Inflammatory macrophage (primary cell): ENCODE measurements around the gene CERS6.
"Not testable (repeated sequence)": the region's sequence is repeated elsewhere in the genome, so short reads cannot be mapped to it uniquely, and the experiment has no call there.

Experiments used
- DNase-seq, 2 donors: peaks; one replicate each; pipeline ENCODE4 v3.0.0-alpha.2; 2020 to 2022

The CERS6 gene

GRCh38 chr2:168649105-168649504 lies 193.0 kb downstream of the CERS6 start:
- peak; percentile 51 to 54 for DNase-seq

GRCh38 chr2:168649562-168649961 lies 193.5 kb downstream of the CERS6 start:
- no peak for DNase-seq

GRCh38 chr2:168650139-168650538 lies 194.1 kb downstream of the CERS6 start:
- no peak for DNase-seq

GRCh38 chr2:168650781-168651180 lies 194.7 kb downstream of the CERS6 start:
- DNase-seq, result peak; percentile 40 to 57

GRCh38 chr2:168652997-168653921 lies 197.2 kb downstream of the CERS6 start:
- no peak for DNase-seq

GRCh38 chr2:168654705-168655104 lies 198.6 kb downstream of the CERS6 start:
- no peak for DNase-seq

GRCh38 chr2:168655207-168655606 lies 199.1 kb downstream of the CERS6 start:
- no peak for DNase-seq

- not testable (repeated sequence) for DNase-seq
Observed at GRCh38 chr2:168657378-168657777, 201.3 kb downstream of the CERS6 start.

- DNase-seq, result no peak
Observed at GRCh38 chr2:168658706-168659105, 202.6 kb downstream of the CERS6 start.

- DNase-seq, result no peak
Observed at GRCh38 chr2:168660870-168661862, 205.1 kb downstream of the CERS6 start.

- DNase-seq, result no peak
Observed at GRCh38 chr2:168661863-168662256, 205.8 kb downstream of the CERS6 start.

- no peak for DNase-seq
Observed at GRCh38 chr2:168662651-168663208, 206.7 kb downstream of the CERS6 start.

- DNase-seq, result no peak
Observed at GRCh38 chr2:168663993-168664392, 207.9 kb downstream of the CERS6 start.

GRCh38 chr2:168664715-168665114 lies 208.6 kb downstream of the CERS6 start:
- not testable (repeated sequence) for DNase-seq

- no peak for DNase-seq
Observed at GRCh38 chr2:168666339-168666738, 210.3 kb downstream of the CERS6 start.

GRCh38 chr2:168667156-168667555 lies 211.1 kb downstream of the CERS6 start:
- no peak for DNase-seq

GRCh38 chr2:168669151-168669550 lies 213.1 kb downstream of the CERS6 start:
- no peak for DNase-seq

- no peak for DNase-seq
Observed at GRCh38 chr2:168670478-168670877, 214.4 kb downstream of the CERS6 start.

GRCh38 chr2:168671932-168672331 lies 215.9 kb downstream of the CERS6 start:
- DNase-seq, result no peak

- DNase-seq, result no peak
Observed at GRCh38 chr2:168673265-168674189, 217.5 kb downstream of the CERS6 start.

- DNase-seq, result no peak
Observed at GRCh38 chr2:168678153-168678853, 222.2 kb downstream of the CERS6 start.
